HCT116 (cell line): ENCODE data around the gene FGB. TPM values are rescaled to one million over a fixed set of nuclear protein-coding genes. Genes with fewer than 3 reads are reported as not detected.

ENCODE experiments used
- ATAC-seq: fragments of 200-7000 bp; cut with Tn5 transposase; 2 replicates; pipeline ENCODE4 v1.9.1; 2020; ENCODE audit warnings: mild to moderate bottlenecking, moderate library complexity
- BruUV-seq: library from RNA; stranded (reverse); fragments of 400-500 nt; replicated peaks from 2 replicates; lab custom pipeline; 2021; lab: Mats Ljungman, UMichigan
- CTCF ChIA-PET: fragments of 300-600 bp; sonication (Branson Sonifier 250); formaldehyde crosslinking; loops from one replicate; lab custom pipeline; 2021; ENCODE audit warnings: antibody characterized with exemption; lab: Charles Lee
- POLR2A ChIA-PET: fragments of 300-600, 350-600 bp; sonication (Branson Sonifier 250); formaldehyde crosslinking; loops from one replicate; lab custom pipeline; 2021; ENCODE audit warnings: antibody characterized with exemption; lab: Charles Lee
- RAD21 ChIA-PET, 2 experiments: fragments of 300-600 bp; sonication (Branson Sonifier 250); formaldehyde crosslinking; loops; one replicate each; lab custom pipeline; 2023; ENCODE audit warnings: low total read pairs in 2 of 2; ENCODE audit not compliant: uncharacterized antibody in 2 of 2, unreplicated experiment in 2 of 2, low non-redundant PET in 1 of 2; lab: Charles Lee
- DNase-seq: peaks from one replicate; pipeline ENCODE4 v3.0.0-alpha.2; 2010; ENCODE audit warnings: low read depth, low spot score
- H2AFZ ChIP-seq: fragments of 200-600 bp; shearing (Covaris generic), sonication (generic); 2 replicates; pipeline ENCODE4 v1.6.1; 2017; ENCODE audit warnings: low read depth, mixed run types, mixed read lengths, antibody characterized with exemption, low read length; ENCODE audit not compliant: poor library complexity, severe bottlenecking
- H3K27ac ChIP-seq: 2 replicates; pipeline ENCODE4 v1.5.1; 2012; ENCODE audit warnings: low read depth, low read length
- H3K27me3 ChIP-seq: fragments of 200-600 bp; sonication (generic); 2 replicates; pipeline ENCODE4 v1.6.1; 2016; ENCODE audit warnings: mixed run types, low read length, mixed read lengths; ENCODE audit not compliant: insufficient read depth
- H3K36me3 ChIP-seq, 2 experiments: fragments of 200-500 bp in 1 of 2; fragments of 200-600 bp in 1 of 2; sonication (Bioruptor generic) in 1 of 2; sonication (generic) in 1 of 2; 2 replicates each; pipeline versions ENCODE4 v1.5.1 to v1.6.1; 2014 to 2016; ENCODE audit warnings: low read length in 2 of 2, inconsistent platforms in 1 of 2, mixed read lengths in 1 of 2, mixed run types in 1 of 2; ENCODE audit not compliant: insufficient read depth in 2 of 2, control insufficient read depth in 1 of 2
- H3K4me1 ChIP-seq, 2 experiments: fragments of 200-600 bp in 1 of 2; sonication (generic) in 1 of 2; 2 replicates each; pipeline versions ENCODE4 v1.5.1 to v1.6.1; 2012 to 2017; ENCODE audit warnings: low read length in 2 of 2, inconsistent platforms in 1 of 2, mild to moderate bottlenecking in 1 of 2, mixed read lengths in 1 of 2, mixed run types in 1 of 2, moderate library complexity in 1 of 2; ENCODE audit not compliant: insufficient read depth in 2 of 2, control insufficient read depth in 1 of 2
- H3K4me2 ChIP-seq: fragments of 200-600 bp; sonication (generic); 2 replicates; pipeline ENCODE4 v1.6.1; 2017; ENCODE audit warnings: mixed run types, low read length, mixed read lengths
- H3K4me3 ChIP-seq, 2 experiments: fragments of 200-600 bp in 1 of 2; sonication (generic) in 1 of 2; replicated peaks in 1 of 2; 2 replicates each; pipeline ENCODE4 v1.5.1; 2011 to 2016; ENCODE audit warnings: low read length in 2 of 2, control low read depth in 1 of 2, low read depth in 1 of 2, mild to moderate bottlenecking in 1 of 2, mixed read lengths in 1 of 2, mixed run types in 1 of 2
- H3K79me2 ChIP-seq: fragments of 200-600 bp; sonication (generic); 2 replicates; pipeline ENCODE4 v1.6.1; 2017; ENCODE audit warnings: mild to moderate bottlenecking, mixed run types, low read length, moderate library complexity, mixed read lengths; ENCODE audit not compliant: insufficient read depth
- H3K9ac ChIP-seq: fragments of 200-600 bp; sonication (generic); 2 replicates; pipeline ENCODE4 v1.6.1; 2016; ENCODE audit warnings: low read length, mixed read lengths
- H3K9me2 ChIP-seq: fragments of 200-600 bp; sonication (generic), shearing (Covaris generic); 2 replicates; pipeline ENCODE4 v1.6.1; 2017; ENCODE audit warnings: mixed run types, mild to moderate bottlenecking, moderate library complexity; ENCODE audit not compliant: insufficient read depth
- H3K9me3 ChIP-seq, 2 experiments: fragments of 200-500 bp in 1 of 2; fragments of 200-600 bp in 1 of 2; sonication (Bioruptor generic) in 1 of 2; sonication (generic) in 1 of 2; 2 replicates each; pipeline ENCODE4 v1.6.1; 2014 to 2017; ENCODE audit warnings: low read length in 2 of 2, mixed read lengths in 2 of 2, inconsistent platforms in 1 of 2, low read depth in 1 of 2, mild to moderate bottlenecking in 1 of 2, mixed run types in 1 of 2, moderate library complexity in 1 of 2; ENCODE audit not compliant: control insufficient read depth in 1 of 2, insufficient read depth in 1 of 2
- H4K20me1 ChIP-seq: fragments of 200-600 bp; sonication (generic), shearing (Covaris generic); 2 replicates; pipeline ENCODE4 v1.6.1; 2017; ENCODE audit warnings: mixed run types, mild to moderate bottlenecking, moderate library complexity; ENCODE audit not compliant: insufficient read depth
- CBX3 ChIP-seq: IDR thresholded peaks from 2 replicates; pipeline ENCODE4 v1.6.1; 2012; ENCODE audit warnings: low read depth
- CEBPB ChIP-seq: IDR thresholded peaks from 2 replicates; pipeline ENCODE4 v1.6.1; 2012; ENCODE audit warnings: low read depth
- EGR1 ChIP-seq: IDR thresholded peaks from 2 replicates; pipeline ENCODE4 v1.6.1; 2012; ENCODE audit warnings: low read depth
- ELF1 ChIP-seq: IDR thresholded peaks from 2 replicates; pipeline ENCODE4 v1.6.1; 2012; ENCODE audit warnings: low read depth, borderline replicate concordance
- EZH2 ChIP-seq: fragments of 200-600 bp; sonication (generic); IDR thresholded peaks from 2 replicates; pipeline ENCODE4 v1.6.1; 2017; ENCODE audit warnings: antibody characterized with exemption, mixed run types
- FOSL1 ChIP-seq: IDR thresholded peaks from 2 replicates; pipeline ENCODE4 v1.6.1; 2012; ENCODE audit warnings: low read depth
- POLR2A ChIP-seq: IDR thresholded peaks from 2 replicates; pipeline ENCODE4 v1.7.0; 2011; ENCODE audit warnings: borderline replicate concordance; ENCODE audit not compliant: insufficient read depth, insufficient read length; ENCODE audit errors: extremely low read depth
- POLR2AphosphoS5 ChIP-seq: IDR thresholded peaks from 2 replicates; pipeline ENCODE4 v1.6.1; 2011; ENCODE audit warnings: mild to moderate bottlenecking, low read depth, low read length, moderate library complexity
- SIN3A ChIP-seq: IDR thresholded peaks from 2 replicates; pipeline ENCODE4 v1.6.1; 2012; ENCODE audit warnings: low read depth
- SP1 ChIP-seq: IDR thresholded peaks from 2 replicates; pipeline ENCODE4 v1.6.1; 2012; ENCODE audit warnings: low read depth
- SRF ChIP-seq: IDR thresholded peaks from 2 replicates; pipeline ENCODE4 v1.6.1; 2012; ENCODE audit warnings: low read depth
- TCF7L2 ChIP-seq: IDR thresholded peaks from 2 replicates; pipeline ENCODE4 v1.7.0; 2011; ENCODE audit warnings: borderline replicate concordance, inconsistent platforms; ENCODE audit not compliant: insufficient read depth, insufficient read length; ENCODE audit errors: extremely low read depth
- YY1 ChIP-seq: IDR thresholded peaks from 2 replicates; pipeline ENCODE4 v1.6.1; 2011; ENCODE audit warnings: low read length, low read depth, moderate library complexity, mild to moderate bottlenecking; ENCODE audit not compliant: insufficient replicate concordance; ENCODE audit errors: extremely low read depth
- ZFX ChIP-seq: fragments of 450-650 bp; IDR thresholded peaks from 2 replicates; pipeline ENCODE4 v1.6.1; 2017
- ZNF274 ChIP-seq: fragments of 200-500 bp; sonication (Bioruptor generic); IDR thresholded peaks from 2 replicates; pipeline ENCODE4 v1.6.1; 2014; ENCODE audit warnings: mild to moderate bottlenecking, low read depth, low read length, inconsistent platforms
- intact Hi-C: fragments of 100-400 bp; cut with micrococcal nuclease; formaldehyde crosslinking; loops from 2 replicates; pipeline ENCODE4 v1.10.0; 2022
- total RNA-seq: library from RNA; stranded (reverse); gene quantifications from one replicate; pipeline ENCODE4 v1.2.1, GENCODE V29; 2021; ENCODE audit not compliant: unreplicated experiment
- TF ChIP-seq, protein P1 (sequence below): IDR thresholded peaks from 2 replicates; pipeline ENCODE4 v1.6.1; 2011; ENCODE audit warnings: mild to moderate bottlenecking, low read length, moderate library complexity; ENCODE audit not compliant: insufficient replicate concordance; ENCODE audit errors: extremely low read depth
- TF ChIP-seq, protein P2 (sequence below): IDR thresholded peaks from 2 replicates; pipeline ENCODE4 v1.6.1; 2012; ENCODE audit warnings: low read depth
- TF ChIP-seq, protein P3 (sequence below): IDR thresholded peaks from 2 replicates; pipeline ENCODE4 v1.6.1; 2012
- TF ChIP-seq, protein P4 (sequence below): IDR thresholded peaks from 2 replicates; pipeline ENCODE4 v1.6.1; 2012
- TF ChIP-seq, protein P5 (sequence below), 3 experiments: fragments of 200-600 bp in 1 of 3; sonication (generic) in 1 of 3; IDR thresholded peaks in 2 of 3; conservative IDR thresholded peaks in 1 of 3; 2 replicates each; pipeline ENCODE4 v1.5.1; 2012 to 2017; ENCODE audit warnings: low read depth in 2 of 3, low read length in 2 of 3, antibody characterized with exemption in 1 of 3, borderline replicate concordance in 1 of 3, control low read depth in 1 of 3, mild to moderate bottlenecking in 1 of 3, mixed read lengths in 1 of 3, mixed run types in 1 of 3, moderate library complexity in 1 of 3; ENCODE audit not compliant: insufficient read depth in 1 of 3

The FGB gene
- total RNA-seq, 1 experiment from 2014 or later = 2.0 TPM

DNA sequence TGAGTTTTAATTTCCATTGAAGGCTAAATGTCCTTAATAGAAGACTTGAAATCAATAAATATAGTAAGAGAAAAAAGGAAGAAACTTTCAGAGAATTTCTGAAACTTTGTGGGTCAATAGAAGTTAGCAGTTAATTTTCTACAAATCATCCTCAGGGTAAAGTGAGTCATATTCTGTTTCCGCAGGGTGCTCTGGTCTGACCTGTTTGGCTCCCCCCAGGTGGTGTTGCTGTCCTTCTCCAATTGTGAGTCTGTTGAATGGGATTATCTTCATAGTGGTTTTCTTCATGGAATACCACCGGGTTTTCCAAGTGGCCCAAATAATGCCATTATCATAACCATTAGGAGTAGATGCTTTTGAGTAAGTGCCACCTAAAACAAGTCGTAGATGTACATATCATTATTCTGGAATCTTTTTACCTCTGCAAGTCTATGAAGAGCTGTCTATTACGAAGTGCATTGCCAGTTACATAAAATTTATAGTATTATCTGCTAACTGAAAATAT lies 41.9 kb downstream of the FGB start:
- RAD21 ChIA-PET = no interaction called here
- BruUV-seq = no TSS peak
- Histone ChIP-seq H3K27ac (no peak overlapping the region), H3K9me3 (no peaks in the 10 kb centered on the region), H3K4me1 (peaks cover 3 to 11% of the 10 kb centered on the region in 2 experiments; a peak in 3 of 4 replicates), H4K20me1 (no peaks in the 10 kb centered on the region), H3K9ac (no peak overlapping the region), H3K79me2 (no peaks in the 10 kb centered on the region), H3K36me3 (no peaks in the 10 kb centered on the region), H3K4me2 (0 out of 2 replicates have a peak overlapping the region, but pooled peaks have one; percentile 2), H3K4me3 (no peak overlapping the region), H2AFZ (no peak overlapping the region), H3K27me3 (no peaks in the 10 kb centered on the region), H3K9me2 (peaks cover 3% of the 10 kb centered on the region; the same call in 1 of the 2 replicates)
- DNase-seq (no peak), ATAC-seq (no peak)
- CTCF ChIA-PET = no interaction called here
- POLR2A ChIA-PET = no interaction called here
- intact Hi-C loops = no loop called here
- no peak for TF ChIP-seq ZNF274
- TF ChIP-seq POLR2AphosphoS5 = no peak
- TF ChIP-seq TCF7L2 = no peak
- no peak for TF ChIP-seq SIN3A
- TF ChIP-seq CEBPB = no peak
- TF ChIP-seq SP1 = no peak
- TF ChIP-seq, protein P1, sequence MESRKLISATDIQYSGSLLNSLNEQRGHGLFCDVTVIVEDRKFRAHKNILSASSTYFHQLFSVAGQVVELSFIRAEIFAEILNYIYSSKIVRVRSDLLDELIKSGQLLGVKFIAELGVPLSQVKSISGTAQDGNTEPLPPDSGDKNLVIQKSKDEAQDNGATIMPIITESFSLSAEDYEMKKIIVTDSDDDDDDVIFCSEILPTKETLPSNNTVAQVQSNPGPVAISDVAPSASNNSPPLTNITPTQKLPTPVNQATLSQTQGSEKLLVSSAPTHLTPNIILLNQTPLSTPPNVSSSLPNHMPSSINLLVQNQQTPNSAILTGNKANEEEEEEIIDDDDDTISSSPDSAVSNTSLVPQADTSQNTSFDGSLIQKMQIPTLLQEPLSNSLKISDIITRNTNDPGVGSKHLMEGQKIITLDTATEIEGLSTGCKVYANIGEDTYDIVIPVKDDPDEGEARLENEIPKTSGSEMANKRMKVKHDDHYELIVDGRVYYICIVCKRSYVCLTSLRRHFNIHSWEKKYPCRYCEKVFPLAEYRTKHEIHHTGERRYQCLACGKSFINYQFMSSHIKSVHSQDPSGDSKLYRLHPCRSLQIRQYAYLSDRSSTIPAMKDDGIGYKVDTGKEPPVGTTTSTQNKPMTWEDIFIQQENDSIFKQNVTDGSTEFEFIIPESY = no peak
- TF ChIP-seq SRF = no peak
- TF ChIP-seq, protein P2, sequence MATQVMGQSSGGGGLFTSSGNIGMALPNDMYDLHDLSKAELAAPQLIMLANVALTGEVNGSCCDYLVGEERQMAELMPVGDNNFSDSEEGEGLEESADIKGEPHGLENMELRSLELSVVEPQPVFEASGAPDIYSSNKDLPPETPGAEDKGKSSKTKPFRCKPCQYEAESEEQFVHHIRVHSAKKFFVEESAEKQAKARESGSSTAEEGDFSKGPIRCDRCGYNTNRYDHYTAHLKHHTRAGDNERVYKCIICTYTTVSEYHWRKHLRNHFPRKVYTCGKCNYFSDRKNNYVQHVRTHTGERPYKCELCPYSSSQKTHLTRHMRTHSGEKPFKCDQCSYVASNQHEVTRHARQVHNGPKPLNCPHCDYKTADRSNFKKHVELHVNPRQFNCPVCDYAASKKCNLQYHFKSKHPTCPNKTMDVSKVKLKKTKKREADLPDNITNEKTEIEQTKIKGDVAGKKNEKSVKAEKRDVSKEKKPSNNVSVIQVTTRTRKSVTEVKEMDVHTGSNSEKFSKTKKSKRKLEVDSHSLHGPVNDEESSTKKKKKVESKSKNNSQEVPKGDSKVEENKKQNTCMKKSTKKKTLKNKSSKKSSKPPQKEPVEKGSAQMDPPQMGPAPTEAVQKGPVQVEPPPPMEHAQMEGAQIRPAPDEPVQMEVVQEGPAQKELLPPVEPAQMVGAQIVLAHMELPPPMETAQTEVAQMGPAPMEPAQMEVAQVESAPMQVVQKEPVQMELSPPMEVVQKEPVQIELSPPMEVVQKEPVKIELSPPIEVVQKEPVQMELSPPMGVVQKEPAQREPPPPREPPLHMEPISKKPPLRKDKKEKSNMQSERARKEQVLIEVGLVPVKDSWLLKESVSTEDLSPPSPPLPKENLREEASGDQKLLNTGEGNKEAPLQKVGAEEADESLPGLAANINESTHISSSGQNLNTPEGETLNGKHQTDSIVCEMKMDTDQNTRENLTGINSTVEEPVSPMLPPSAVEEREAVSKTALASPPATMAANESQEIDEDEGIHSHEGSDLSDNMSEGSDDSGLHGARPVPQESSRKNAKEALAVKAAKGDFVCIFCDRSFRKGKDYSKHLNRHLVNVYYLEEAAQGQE = no peak
- TF ChIP-seq, protein P3, sequence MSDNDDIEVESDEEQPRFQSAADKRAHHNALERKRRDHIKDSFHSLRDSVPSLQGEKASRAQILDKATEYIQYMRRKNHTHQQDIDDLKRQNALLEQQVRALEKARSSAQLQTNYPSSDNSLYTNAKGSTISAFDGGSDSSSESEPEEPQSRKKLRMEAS = no peak
- no peak for TF ChIP-seq FOSL1
- TF ChIP-seq EZH2 = no peak
- no peak for TF ChIP-seq ZFX
- no peak for TF ChIP-seq CBX3
- TF ChIP-seq, protein P4, sequence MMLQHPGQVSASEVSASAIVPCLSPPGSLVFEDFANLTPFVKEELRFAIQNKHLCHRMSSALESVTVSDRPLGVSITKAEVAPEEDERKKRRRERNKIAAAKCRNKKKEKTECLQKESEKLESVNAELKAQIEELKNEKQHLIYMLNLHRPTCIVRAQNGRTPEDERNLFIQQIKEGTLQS = no peak
- TF ChIP-seq YY1 = no peak
- no peak for TF ChIP-seq EGR1
- TF ChIP-seq, protein P5, sequence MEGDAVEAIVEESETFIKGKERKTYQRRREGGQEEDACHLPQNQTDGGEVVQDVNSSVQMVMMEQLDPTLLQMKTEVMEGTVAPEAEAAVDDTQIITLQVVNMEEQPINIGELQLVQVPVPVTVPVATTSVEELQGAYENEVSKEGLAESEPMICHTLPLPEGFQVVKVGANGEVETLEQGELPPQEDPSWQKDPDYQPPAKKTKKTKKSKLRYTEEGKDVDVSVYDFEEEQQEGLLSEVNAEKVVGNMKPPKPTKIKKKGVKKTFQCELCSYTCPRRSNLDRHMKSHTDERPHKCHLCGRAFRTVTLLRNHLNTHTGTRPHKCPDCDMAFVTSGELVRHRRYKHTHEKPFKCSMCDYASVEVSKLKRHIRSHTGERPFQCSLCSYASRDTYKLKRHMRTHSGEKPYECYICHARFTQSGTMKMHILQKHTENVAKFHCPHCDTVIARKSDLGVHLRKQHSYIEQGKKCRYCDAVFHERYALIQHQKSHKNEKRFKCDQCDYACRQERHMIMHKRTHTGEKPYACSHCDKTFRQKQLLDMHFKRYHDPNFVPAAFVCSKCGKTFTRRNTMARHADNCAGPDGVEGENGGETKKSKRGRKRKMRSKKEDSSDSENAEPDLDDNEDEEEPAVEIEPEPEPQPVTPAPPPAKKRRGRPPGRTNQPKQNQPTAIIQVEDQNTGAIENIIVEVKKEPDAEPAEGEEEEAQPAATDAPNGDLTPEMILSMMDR (IDR thresholded peaks at IDR 0.05 in 2 of 3, conservative IDR thresholded peaks at IDR 0.05 in 1 of 3; ENCODE audit: borderline replicate concordance in 1 of 3, insufficient read depth in 1 of 3, low read depth in 2 of 3, low read length in 2 of 3) = no peak
- no peak for TF ChIP-seq ELF1
- no peak for TF ChIP-seq POLR2A
